ENCODE measurements around the gene PSG1.
"Not testable (repeated sequence)": the region's sequence is repeated elsewhere in the genome, so short reads cannot be mapped to it uniquely, and the experiment has no call there.

Gene PSG1

DNA sequence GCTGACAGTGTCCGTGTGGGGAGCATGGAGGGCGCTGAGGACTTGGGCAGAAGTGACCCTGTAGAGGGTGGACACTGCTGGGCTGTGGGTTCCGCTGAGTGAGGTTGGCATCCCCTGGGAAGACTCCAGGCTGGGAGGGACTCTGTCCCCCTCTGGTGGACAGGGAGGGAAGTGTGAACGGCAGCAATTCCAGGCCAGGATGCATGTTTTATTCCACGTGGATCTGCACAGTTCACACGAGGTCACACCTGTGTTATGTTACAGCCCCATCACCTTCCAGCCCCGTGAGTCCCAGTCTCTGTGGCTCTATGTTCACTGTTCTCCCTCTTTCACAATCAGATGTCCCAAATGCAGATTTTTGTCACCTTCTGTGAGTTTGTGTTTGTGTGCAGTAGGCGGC, 1.8 kb upstream of the PSG1 start:
- DNase-seq: not testable (repeated sequence)

DNA sequence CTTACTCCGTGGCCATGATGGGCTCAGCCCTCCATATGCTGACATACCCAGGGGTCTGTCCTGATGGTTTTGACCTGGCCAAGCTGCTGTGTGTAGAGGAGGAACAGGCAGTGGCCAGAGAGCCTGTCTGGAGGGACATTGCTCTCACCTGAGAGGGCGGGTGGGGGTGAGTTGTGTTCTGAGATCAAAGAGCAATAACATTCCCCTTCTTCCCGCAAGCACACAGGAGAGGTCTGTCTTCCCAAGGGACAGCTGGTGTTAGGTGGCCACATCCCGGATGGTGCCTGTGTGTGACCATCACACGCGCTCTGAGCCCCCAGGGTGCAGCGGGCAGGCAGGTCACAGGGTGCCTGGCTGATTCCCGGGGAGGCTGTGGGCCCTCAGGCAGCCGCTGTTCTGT, 1.1 kb upstream of the PSG1 start:
- DNase-seq: not testable (repeated sequence)

GRCh38 chr19:42876596-42876995, 2.9 kb downstream of the PSG1 start:
- not testable (repeated sequence) for DNase-seq

DNA sequence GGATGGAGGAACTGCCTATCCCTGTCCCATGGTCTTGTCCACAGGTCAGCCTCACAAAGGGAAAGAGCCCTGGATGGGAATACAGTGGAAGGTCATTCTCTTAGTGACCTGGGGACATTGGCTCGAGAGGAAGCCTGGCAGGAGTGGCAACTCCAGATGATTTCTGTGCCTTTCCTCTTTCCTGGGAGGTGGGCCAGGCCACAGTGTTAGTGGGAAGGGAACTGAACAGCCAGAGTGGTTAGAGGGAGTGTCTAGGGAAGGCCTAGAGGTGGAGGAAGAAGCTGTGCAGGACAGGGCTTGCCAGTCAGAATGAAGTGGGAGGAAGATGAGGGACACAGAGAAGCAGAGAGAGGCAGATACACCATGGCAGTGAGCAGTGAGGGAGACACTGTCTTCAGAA, 3.6 kb downstream of the PSG1 start:
- DNase-seq: not testable (repeated sequence)

DNA sequence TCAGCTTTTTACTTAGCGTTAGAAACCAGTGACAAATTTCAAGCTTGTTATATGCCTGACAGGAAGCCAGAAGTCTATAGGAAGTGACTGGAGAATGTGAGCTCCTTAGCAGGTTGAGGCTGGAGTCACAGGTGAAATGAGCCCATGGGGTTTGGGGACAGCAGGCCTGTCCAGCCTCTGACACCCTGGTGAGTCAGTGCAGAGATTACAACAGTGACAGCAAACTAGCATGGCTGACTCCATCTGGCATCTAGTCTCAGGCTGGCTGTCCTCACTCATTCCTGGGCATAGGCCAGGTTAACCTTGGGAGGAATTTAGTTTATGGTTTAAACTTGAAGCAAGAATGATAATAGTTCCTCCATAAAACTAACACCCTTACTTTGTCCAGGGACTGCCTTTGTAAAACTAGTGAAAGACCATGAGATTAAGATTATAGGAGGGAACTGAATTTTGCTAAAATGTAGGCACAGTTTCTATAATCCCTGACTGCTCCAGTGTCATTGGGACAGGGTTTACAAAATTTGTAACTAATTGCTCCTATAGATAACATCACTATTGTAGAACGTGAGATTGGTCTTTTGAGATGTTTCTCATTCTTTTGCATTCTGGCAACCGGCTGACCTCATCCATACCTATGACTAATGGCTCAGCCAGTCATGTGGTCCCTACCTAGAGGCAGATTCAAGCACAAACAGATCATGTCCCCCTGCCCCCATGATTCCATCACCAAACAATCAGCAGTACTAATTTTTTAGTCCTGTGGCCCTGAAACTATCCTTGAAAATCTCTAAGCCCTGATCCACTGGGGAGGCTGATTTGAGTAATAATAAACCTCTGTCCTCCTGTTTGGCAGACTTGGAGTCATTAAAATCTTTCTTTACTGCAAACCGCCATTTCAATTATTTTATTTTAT, 4.4 kb downstream of the PSG1 start:
- DNase-seq: not testable (repeated sequence)

GRCh38 chr19:42874136-42874535, 5.4 kb downstream of the PSG1 start:
- not testable (repeated sequence) for DNase-seq

- DNase-seq: no peak
Measured at GRCh38 chr19:42872608-42873007, 6.9 kb downstream of the PSG1 start.

GRCh38 chr19:42857544-42857867, 22.0 kb downstream of the PSG1 start:
- DNase-seq: no peak

DNA sequence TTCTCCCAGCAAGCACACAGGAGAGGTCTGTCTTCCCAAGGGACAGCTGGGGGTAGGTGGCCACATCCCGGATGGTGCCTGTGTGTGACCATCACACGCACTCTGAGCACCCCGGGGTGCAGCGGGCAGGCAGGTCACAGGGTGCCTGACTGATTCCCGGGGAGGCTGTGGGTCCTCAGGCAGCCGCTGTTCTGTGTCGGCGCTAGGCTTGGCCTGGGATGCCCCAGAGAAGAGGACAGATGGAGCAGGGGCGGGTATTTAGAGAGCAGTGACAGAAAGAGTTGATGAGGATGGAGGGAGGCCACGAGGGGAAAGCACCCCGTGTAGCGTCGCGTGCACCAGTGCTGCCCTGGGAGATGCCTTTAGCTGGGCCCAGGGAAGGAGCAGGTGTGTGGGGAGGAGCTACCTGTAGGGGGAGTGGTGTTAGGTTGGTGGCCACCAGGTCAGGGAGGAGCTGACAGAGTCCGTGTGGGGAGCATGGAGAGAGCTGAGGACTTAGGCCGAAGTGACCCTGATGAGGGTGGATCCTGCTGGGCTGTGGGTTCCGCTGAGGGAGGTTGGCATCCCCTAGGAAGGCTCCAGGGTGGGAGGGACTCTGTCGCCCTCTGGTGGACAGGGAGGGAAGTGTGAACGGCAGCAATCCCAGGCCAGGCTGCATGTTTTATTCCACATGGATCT, 22.5 kb downstream of the PSG1 start:
- peak in 30 of 56 donors; percentile 1 to 74 (median 26) for DNase-seq

DNA sequence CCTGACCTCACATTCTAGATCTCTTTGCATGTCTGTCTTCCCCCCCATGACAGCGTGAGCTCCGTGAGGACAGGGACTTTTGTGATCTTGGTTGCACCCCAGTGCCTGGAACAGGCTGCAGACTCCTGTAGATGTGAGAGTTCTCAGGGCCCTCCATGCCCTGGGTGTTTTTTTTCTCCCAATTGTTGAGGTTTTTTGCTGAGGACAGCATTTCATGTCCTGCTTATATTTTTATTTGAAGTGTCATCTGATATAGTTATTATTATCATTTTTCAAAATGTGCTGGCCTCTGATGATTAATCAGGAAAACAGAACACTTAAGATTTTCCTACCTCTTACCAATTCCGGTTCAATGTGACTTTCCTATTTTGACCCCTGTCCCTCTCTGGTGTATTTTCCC, 24.8 kb downstream of the PSG1 start:
- not testable (repeated sequence) for DNase-seq

GRCh38 chr19:42853231-42853630, 26.3 kb downstream of the PSG1 start:
- not testable (repeated sequence) for DNase-seq

GRCh38 chr19:42852821-42853220, 26.7 kb downstream of the PSG1 start:
- not testable (repeated sequence) for DNase-seq

DNA sequence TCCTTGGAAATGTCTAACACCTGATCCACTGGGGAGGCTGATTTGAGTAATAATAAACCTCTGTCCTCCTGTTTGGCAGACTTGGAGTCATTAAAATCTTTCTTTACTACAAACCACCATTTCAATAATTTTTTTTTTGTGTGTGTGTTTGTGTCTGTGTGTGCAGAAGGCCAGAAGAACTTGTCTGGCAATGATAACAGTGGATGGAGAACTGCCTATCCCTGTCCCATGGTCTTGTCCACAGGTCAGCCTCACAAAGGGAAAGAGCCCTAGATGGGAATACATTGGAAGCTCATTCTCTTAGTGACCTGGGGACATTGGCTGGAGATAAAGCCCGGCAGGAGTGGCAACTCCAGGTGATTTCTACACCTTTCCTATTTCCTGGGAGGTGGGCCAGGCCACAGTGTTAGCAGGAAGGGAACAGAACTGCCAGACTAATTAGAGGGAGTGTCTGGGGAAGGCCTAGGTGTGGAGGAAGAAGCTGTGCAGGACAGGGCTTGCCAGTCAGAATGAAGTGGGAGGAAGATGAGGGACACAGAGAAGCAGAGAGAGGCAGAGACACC, 27.7 kb downstream of the PSG1 start:
- DNase-seq: not testable (repeated sequence)

GRCh38 chr19:42850981-42851717, 28.4 kb downstream of the PSG1 start:
- DNase-seq: peak in 5 of 56 donors; percentile 2 to 80 (median 13)

DNA sequence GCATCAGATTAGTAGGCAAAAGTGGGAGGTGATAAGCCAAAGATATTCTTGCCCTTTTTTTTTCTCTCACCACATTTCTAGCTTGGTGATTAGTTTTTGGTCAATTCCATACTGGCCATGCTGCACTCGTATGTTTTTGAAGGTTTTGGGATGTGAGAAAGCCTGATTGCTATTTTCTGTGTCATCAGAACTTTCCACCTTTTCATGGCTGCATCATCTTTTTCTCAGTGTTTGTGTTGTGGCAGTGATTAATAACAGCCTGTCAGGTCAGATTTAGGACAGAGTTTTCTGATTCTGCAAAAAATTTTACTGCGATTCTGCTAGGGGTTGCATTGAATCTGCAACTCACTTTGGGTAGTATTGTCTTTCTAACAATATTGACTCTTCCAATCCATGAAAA, 32.9 kb downstream of the PSG1 start:
- DNase-seq: no peak

DNA sequence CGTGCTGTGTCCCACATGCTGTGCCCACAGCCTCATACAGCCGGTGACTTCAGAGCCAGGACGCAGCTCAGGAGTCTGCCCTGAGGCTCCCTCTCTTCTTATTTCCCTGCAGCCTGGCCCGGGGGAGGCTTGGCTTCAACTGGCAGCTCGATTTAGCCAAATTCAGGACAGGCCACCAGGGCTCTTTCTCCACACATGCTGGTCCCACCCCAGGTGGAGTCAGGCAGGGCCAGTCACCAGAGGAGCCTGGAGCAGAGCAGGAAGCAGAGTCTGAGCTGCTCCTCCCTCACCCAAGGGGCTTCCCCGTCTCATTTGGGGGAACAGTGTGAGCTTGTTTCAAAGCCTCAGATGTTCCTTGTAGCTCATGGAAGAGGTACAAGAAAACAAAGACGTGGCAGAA, 35.9 kb downstream of the PSG1 start:
- DNase-seq: not testable (repeated sequence)

DNA sequence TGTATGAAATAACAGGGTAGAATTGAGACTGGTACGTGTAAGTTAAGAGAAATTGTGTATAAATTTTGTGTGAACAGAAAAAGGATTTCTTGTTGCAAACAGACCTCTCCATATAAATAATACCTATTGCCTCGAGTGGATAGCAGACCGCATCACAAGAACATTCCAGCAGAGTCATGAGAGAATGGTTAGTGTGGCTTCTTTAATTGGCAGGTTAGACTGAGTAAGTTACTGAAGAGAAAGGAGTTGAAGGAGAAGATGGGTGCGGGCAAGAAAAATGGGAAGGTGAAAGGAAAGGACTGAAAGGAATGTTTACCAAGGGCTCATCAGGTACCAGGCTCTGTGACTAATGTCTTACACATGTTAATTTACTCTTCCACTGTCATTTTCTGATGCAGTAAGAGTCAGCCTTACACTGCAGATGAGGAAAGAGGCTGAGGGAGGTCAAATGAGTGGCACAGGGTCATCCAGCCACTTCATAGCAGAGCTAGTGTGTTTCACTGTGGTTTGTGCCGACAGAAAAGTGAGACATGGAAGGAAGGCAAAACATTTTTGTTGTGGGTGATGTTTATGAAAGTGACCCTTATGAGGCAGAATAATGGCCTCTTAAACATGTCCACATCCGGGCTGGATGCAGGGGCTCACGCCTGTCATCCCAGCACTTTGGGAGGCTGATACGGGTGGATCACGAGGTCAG, 46.6 kb downstream of the PSG1 start:
- DNase-seq: not testable (repeated sequence)

- DNase-seq: not testable (repeated sequence)
Measured at GRCh38 chr19:42832023-42832680, 47.4 kb downstream of the PSG1 start.

GRCh38 chr19:42831221-42832019, 48.1 kb downstream of the PSG1 start:
- no peak for DNase-seq

Data from nucleus accumbens (tissue), 56 donors.